Lung (tissue), 12 donors: ENCODE data around the gene ATG4B. TPM values are rescaled to one million over a fixed set of nuclear protein-coding genes. Genes with fewer than 3 reads are reported as not detected.

ENCODE experiments used
- ATAC-seq: fragments of 200-7000 bp; cut with Tn5 transposase; one replicate; pipeline ENCODE4 v1.9.1; 2020; ENCODE audit warnings: moderate number of reproducible peaks; ENCODE audit not compliant: insufficient read depth, low FRiP score
- DNase-seq, 3 donors: peaks; one replicate each; pipeline ENCODE4 v3.0.0-alpha.2; 2013 to 2017
- H3K27ac ChIP-seq, 2 donors: one replicate each; pipeline ENCODE4 v1.5.1; 2013; ENCODE audit warnings: mild to moderate bottlenecking in 2 of 2, moderate library complexity in 2 of 2, control low read depth in 1 of 2, inconsistent platforms in 1 of 2, low read depth in 1 of 2, low read length in 1 of 2
- H3K27me3 ChIP-seq, 3 donors: one replicate each; pipeline ENCODE4 v1.5.1; 2013; ENCODE audit warnings: low read length in 2 of 3; ENCODE audit not compliant: control insufficient read depth in 3 of 3, insufficient read depth in 3 of 3
- H3K36me3 ChIP-seq, 4 donors: one replicate each; pipeline ENCODE4 v1.5.1; 2013; ENCODE audit warnings: low read length in 4 of 4, mild to moderate bottlenecking in 1 of 4, moderate library complexity in 1 of 4; ENCODE audit not compliant: control insufficient read depth in 4 of 4, insufficient read depth in 4 of 4
- H3K4me1 ChIP-seq, 5 donors: one replicate each; pipeline ENCODE4 v1.5.1; 2013; ENCODE audit warnings: low read length in 5 of 5, mild to moderate bottlenecking in 2 of 5, moderate library complexity in 1 of 5; ENCODE audit not compliant: control insufficient read depth in 5 of 5, insufficient read depth in 5 of 5
- H3K4me3 ChIP-seq: one replicate; pipeline ENCODE4 v1.5.1; 2013; ENCODE audit warnings: mild to moderate bottlenecking, control low read depth, moderate library complexity
- H3K9ac ChIP-seq, 2 donors: one replicate each; pipeline ENCODE4 v1.5.1; 2013; ENCODE audit warnings: low read length in 2 of 2, control low read depth in 1 of 2; ENCODE audit not compliant: insufficient read depth in 1 of 2
- H3K9me3 ChIP-seq, 4 donors: one replicate each; pipeline ENCODE4 v1.5.1; 2013; ENCODE audit warnings: low read length in 3 of 4, mild to moderate bottlenecking in 1 of 4, moderate library complexity in 1 of 4; ENCODE audit not compliant: control insufficient read depth in 4 of 4, insufficient read depth in 3 of 4
- CTCF ChIP-seq: IDR thresholded peaks from 2 replicates; pipeline ENCODE4 v1.5.1; 2012; ENCODE audit warnings: mild to moderate bottlenecking; ENCODE audit errors: control extremely low read depth, extremely low read depth
- WGBS, 2 donors: extraction: QIAGEN DNeasy Blood & Tissue Kit; methylation state at CpG; one replicate each; pipeline ENCODE4 v1.1.7; 2013; 5-methylcytosine and 5-hydroxymethylcytosine counted together
- polyA plus RNA-seq, 2 donors: library from polyadenylated mRNA; stranded (reverse); fragments of 200-250 nt; gene quantifications; one replicate each; pipeline ENCODE4 v1.2.1, GENCODE V29; 2013
- total RNA-seq, 2 donors: library from RNA; depleted of rRNA in 1 of 2; stranded (reverse); fragments of >200 nt in 1 of 2; gene quantifications; one replicate each; pipeline ENCODE4 v1.2.1, GENCODE V29; 2014 to 2021
- donor health status: control.
- donor health status: control.
- donor health status: Bipolar disorder and iron deficiency.
- donor health status: healthy.
- donor health status: DM: yes; HTN: yes; CAD: no.

The ATG4B gene
- total and polyA plus RNA-seq, 4 donors = 45.1 to 74.9 (median 62.0) TPM

GRCh38 chr2:241649404-241649803, 11.9 kb downstream of the ATG4B start:
- 86% methylated on average over 4 of the region's 4 CpGs for WGBS, 2 donors
- peaks cover 0 to 6% (median 0%) of the 10 kb centered on the region in 5 donors for H3K4me1 ChIP-seq
- ATAC-seq (no peak), DNase-seq (no peak)
- peaks cover 4 to 21% (median 13%) of the 10 kb centered on the region in 4 donors for H3K36me3 ChIP-seq
- no peaks in the 10 kb centered on the region for H3K9me3 ChIP-seq
- TF ChIP-seq CTCF = no peak
- no peaks in the 10 kb centered on the region for H3K27me3 ChIP-seq
- H3K9ac ChIP-seq = no peak overlapping the region
- no peak overlapping the region for H3K4me3 ChIP-seq
- H3K27ac ChIP-seq = no peak overlapping the region

GRCh38 chr2:241649927-241650326, 12.4 kb downstream of the ATG4B start:
- DNase-seq (no peak), ATAC-seq (no peak)
- Histone ChIP-seq H3K9ac (no peak overlapping the region), H3K4me1 (peaks cover 0 to 6% (median 0%) of the 10 kb centered on the region in 5 donors), H3K27me3 (no peaks in the 10 kb centered on the region), H3K36me3 (peaks cover 7 to 25% (median 16%) of the 10 kb centered on the region in 4 donors), H3K27ac (no peak overlapping the region), H3K4me3 (no peak overlapping the region), H3K9me3 (no peaks in the 10 kb centered on the region)
- no peak for TF ChIP-seq CTCF
- 86 to 93% methylated on average over 6 of the region's 6 CpGs for WGBS, 2 donors

- H3K4me3 ChIP-seq = no peak overlapping the region
- H3K27me3 ChIP-seq = no peaks in the 10 kb centered on the region
- ATAC-seq (no peak), DNase-seq (no peak)
- no peak overlapping the region for H3K27ac ChIP-seq
- H3K4me1 ChIP-seq = peaks cover 0 to 2% (median 0%) of the 10 kb centered on the region in 5 donors
- no peaks in the 10 kb centered on the region for H3K9me3 ChIP-seq
- TF ChIP-seq CTCF = no peak
- 96 to 99% methylated on average over 9 of the region's 9 CpGs for WGBS, 2 donors
- peaks cover 14 to 39% (median 23%) of the 10 kb centered on the region in 4 donors for H3K36me3 ChIP-seq
- no peak overlapping the region for H3K9ac ChIP-seq
Measured at GRCh38 chr2:241652142-241652541, 14.6 kb downstream of the ATG4B start.

GRCh38 chr2:241652722-241653121, 15.2 kb downstream of the ATG4B start:
- no peaks in the 10 kb centered on the region for H3K9me3 ChIP-seq
- no peaks in the 10 kb centered on the region for H3K27me3 ChIP-seq
- no peak for TF ChIP-seq CTCF
- peaks cover 0 to 2% (median 0%) of the 10 kb centered on the region in 5 donors for H3K4me1 ChIP-seq
- H3K36me3 ChIP-seq = peaks cover 14 to 42% (median 24%) of the 10 kb centered on the region in 4 donors
- no peak overlapping the region for H3K4me3 ChIP-seq
- ATAC-seq (no peak), DNase-seq (no peak)
- no peak overlapping the region for H3K27ac ChIP-seq
- 96 to 99% methylated on average over 9 of the region's 9 CpGs for WGBS, 2 donors
- H3K9ac ChIP-seq = no peak overlapping the region
